ENCODE data around the gene PDIK1L. TPM values are rescaled to one million over a fixed set of nuclear protein-coding genes. Genes with fewer than 3 reads are reported as not detected.

PDIK1L gene
- total and polyA plus RNA-seq, 2 donors (not counting 3 experiments of a cell fraction or from before 2014, with no cell fraction given) = 1.6 to 5.6 TPM

DNA sequence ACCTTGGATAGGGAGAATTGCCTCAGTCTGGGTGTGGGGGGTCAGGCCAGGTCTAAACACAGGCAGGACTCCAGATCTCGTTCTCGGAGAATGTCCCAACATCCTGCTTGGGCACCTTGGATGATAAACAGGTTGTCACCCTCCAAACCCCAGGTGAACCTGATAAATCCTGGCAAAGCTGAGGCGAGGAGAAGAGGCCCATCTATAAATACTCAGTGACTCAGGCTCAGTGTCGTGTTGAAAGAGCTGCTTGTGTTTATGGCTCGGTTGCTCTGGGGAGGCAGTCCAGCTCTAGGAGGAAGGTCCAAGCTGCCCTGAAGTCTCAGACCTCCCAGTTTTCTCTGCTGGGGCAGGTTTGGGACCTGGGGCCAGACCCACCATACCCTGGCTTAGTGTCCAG lies 28.4 kb upstream of the PDIK1L start:
- no peaks in the 10 kb centered on the region for H3K36me3 ChIP-seq (ENCODE audit: control insufficient read depth in 2 of 2, extremely low read depth in 1 of 2, insufficient read depth in 2 of 2, low read length in 2 of 2)
- H3K4me1 ChIP-seq (ENCODE audit: control insufficient read depth, extremely low read depth, insufficient read depth, low read length) = no peaks in the 10 kb centered on the region
- BruUV-seq (replicated peaks) = no TSS peak
- no peaks in the 10 kb centered on the region for H3K9me1 ChIP-seq (replicated peaks; ENCODE audit: control insufficient read depth, extremely low read depth, insufficient read depth, low read length)
- peaks cover 0 to 4% of the 10 kb centered on the region in 2 experiments for H3K27me3 ChIP-seq (ENCODE audit: control insufficient read depth in 2 of 2, insufficient read depth in 2 of 2, low read length in 2 of 2)
- no peak overlapping the region for H3K4me2 ChIP-seq (ENCODE audit: insufficient read depth, low read length)
- intact Hi-C loops (cut with micrococcal nuclease) (no loop called here), dilution Hi-C loops (cut with MboI; ENCODE audit: extremely low pct_ligation_motif_present, low sequenced_read_pairs) (no loop called here)
- no peak overlapping the region for H3K9ac ChIP-seq (replicated peaks; ENCODE audit: extremely low read depth, insufficient read depth, low read length)
- ChIA-PET CTCF (interaction anchor here (0.8 to 1.9 kb wide), 2 partner anchors 22 to 62 kb away, joined by 3 to 7 read pairs; no protein-coding TSS in a partner anchor), POLR2A (no interaction called here)
- no peaks in the 10 kb centered on the region for H4K20me1 ChIP-seq (replicated peaks; ENCODE audit: control insufficient read depth, extremely low read depth, insufficient read depth, low read length)
- no peak for DNase-seq (ENCODE audit: low read depth, low spot score)
- H3K9me3 ChIP-seq (replicated peaks; ENCODE audit: control insufficient read depth, insufficient read depth, low read length) = no peaks in the 10 kb centered on the region
- no peak overlapping the region for H2AFZ ChIP-seq (ENCODE audit: low read depth, low read length)
- no peak overlapping the region for H3K4me3 ChIP-seq (replicated peaks in 1 of 3; ENCODE audit: insufficient read depth in 1 of 3, low read depth in 1 of 3, low read length in 3 of 3)
- no peak for FAIRE-seq
- H3K79me2 ChIP-seq (ENCODE audit: control insufficient read depth, insufficient read depth, low read length) = no peaks in the 10 kb centered on the region
- H3K27ac ChIP-seq (ENCODE audit: insufficient read depth, low read depth, low read length) = no peak overlapping the region
- TF ChIP-seq MYC (IDR thresholded peaks at IDR 0.05; ENCODE audit: low read depth, low read length) (no peak), FOS (IDR thresholded peaks at IDR 0.05; ENCODE audit: borderline replicate concordance, insufficient read depth, low read length) (no peak), POLR2AphosphoS5 (IDR thresholded peaks at IDR 0.05; ENCODE audit: insufficient read depth, low read depth, low read length) (no peak), GATA2 (IDR thresholded peaks at IDR 0.05; ENCODE audit: insufficient read depth, insufficient read length, low read depth, low read length) (no peak), JUN (IDR thresholded peaks at IDR 0.05; ENCODE audit: borderline replicate concordance, insufficient read depth, insufficient read length, low read depth) (no peak), EZH2 (IDR thresholded peaks at IDR 0.05; ENCODE audit: borderline replicate concordance, low read depth, low read length, severe bottlenecking) (no peak), POLR2A (IDR thresholded peaks at IDR 0.05; ENCODE audit: low read depth, low read length) (no peak)
- TF ChIP-seq, protein P1, sequence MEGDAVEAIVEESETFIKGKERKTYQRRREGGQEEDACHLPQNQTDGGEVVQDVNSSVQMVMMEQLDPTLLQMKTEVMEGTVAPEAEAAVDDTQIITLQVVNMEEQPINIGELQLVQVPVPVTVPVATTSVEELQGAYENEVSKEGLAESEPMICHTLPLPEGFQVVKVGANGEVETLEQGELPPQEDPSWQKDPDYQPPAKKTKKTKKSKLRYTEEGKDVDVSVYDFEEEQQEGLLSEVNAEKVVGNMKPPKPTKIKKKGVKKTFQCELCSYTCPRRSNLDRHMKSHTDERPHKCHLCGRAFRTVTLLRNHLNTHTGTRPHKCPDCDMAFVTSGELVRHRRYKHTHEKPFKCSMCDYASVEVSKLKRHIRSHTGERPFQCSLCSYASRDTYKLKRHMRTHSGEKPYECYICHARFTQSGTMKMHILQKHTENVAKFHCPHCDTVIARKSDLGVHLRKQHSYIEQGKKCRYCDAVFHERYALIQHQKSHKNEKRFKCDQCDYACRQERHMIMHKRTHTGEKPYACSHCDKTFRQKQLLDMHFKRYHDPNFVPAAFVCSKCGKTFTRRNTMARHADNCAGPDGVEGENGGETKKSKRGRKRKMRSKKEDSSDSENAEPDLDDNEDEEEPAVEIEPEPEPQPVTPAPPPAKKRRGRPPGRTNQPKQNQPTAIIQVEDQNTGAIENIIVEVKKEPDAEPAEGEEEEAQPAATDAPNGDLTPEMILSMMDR (IDR thresholded peaks at IDR 0.05; ENCODE audit: extremely low read depth in 1 of 2, insufficient read depth in 1 of 2, low read depth in 1 of 2, low read length in 2 of 2) = no peak
- TF ChIP-seq, protein P2, sequence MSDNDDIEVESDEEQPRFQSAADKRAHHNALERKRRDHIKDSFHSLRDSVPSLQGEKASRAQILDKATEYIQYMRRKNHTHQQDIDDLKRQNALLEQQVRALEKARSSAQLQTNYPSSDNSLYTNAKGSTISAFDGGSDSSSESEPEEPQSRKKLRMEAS (IDR thresholded peaks at IDR 0.05; ENCODE audit: insufficient read depth, insufficient read length) = no peak
